AG20443 (cell line): ENCODE measurements around the gene ANKRD44.
A peak's percentile ranks its signal among the peaks of the same experiment; 100 is the strongest.

Source experiments
- DNase-seq: peaks from one replicate; pipeline ENCODE4 v3.0.0; 2012; ENCODE audit warnings: low spot score, mixed read lengths

Gene ANKRD44

DNA sequence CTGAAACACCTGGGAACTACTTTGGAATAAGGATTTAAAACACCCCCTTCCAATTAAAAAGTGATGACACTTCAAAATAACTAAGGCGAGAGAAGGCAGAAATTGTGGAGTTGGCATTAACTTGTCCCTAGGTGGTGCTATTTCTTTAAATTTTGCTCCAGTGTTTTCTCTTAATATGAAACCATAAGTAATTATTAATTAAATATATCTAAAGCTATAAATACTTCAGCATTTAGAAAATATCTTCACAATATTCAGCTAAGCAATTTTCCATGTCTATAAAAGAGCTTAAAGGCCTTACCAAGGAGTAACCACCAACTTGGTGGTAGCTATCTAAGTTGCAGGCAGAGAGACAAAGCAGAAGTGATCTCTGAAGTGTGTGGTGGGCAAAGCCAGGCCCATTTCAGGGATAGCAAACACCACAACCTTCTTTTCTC is 197.3 kb downstream of the ANKRD44 start:
- peak; percentile 52 for DNase-seq

DNA sequence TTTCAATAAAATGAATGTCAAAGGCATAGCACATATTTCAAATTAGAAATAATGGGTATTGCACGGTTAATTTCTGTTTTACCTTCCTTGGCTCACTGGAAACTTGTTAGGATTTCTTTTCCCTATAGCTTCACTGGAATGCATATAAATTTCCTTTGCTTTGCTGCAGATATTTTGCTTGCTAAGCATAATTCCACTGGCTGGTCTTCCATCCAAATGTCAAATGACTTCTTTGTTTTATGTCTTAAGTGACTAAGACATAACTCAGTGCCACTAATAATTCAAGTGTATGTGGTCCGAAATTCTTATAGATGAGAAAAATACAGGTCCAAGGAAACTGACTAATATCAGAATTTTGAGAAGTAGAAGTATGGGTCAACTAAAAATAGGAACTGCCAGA is 201.3 kb downstream of the ANKRD44 start:
- DNase-seq: no peak

DNA sequence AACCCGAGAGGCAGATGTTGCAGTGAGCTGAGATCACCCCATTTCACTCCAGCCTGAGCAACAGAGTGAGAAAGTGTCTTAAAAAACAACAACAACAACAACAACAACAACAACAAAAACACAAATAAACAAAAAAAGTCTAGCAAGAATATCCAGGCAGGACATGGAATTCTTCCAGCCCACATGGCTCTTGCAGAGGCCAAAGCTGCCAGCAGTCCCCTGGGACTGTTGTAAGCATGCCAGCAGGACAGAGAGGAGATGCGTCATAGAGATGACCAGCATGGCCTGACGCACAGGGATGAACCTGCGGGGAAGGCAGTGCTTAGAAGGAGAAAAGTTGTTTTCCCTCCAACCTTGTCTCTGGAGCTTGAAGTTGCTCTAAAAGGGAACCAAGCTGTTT is 201.8 kb downstream of the ANKRD44 start:
- peak; percentile 87 for DNase-seq

DNA sequence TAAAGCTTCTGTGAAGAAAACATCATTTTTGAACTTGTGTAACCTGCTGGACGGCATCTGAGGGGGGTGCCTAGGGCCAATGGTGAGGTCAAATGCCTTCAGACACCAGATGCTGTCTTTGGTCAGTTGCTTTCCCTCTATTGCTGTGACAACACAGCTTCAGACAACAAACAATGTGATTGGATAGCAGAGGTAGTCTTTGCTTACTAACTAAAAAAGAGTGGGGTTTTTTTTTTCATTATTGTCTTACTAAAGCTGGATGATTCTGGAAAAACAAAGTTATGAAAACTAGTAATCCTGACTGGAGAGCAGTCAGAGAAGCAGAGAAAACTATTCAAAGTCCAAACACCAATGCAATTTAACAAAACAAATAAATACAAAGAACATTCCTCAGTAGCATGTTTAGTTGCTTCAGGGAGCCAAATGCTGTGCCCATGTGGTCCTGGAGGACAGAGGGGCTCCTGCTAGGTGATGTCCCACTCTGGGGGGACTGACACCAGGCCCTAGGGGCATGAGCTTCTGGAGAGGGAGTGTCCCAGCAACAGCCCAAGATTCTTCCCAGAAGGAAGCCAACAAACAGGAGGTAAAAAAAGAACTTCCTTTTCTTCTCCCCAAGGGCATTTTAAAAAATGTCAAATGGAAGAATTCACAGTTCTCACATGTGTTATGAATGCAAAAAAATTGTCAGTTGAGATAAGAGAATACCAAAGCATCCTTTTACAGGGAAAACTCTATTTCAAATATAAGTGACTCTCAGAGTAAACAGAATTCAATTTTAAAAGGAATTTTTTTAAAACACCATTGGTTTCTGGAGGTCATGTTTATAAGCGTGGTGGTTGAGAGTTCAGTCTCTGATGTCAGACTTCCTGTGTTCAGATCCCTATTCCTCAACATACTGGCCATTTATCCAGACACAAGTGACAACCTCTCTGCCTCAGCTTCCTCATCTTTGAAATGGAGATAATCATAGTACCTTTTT is 203.0 kb downstream of the ANKRD44 start:
- peak; percentile 65 for DNase-seq

DNA sequence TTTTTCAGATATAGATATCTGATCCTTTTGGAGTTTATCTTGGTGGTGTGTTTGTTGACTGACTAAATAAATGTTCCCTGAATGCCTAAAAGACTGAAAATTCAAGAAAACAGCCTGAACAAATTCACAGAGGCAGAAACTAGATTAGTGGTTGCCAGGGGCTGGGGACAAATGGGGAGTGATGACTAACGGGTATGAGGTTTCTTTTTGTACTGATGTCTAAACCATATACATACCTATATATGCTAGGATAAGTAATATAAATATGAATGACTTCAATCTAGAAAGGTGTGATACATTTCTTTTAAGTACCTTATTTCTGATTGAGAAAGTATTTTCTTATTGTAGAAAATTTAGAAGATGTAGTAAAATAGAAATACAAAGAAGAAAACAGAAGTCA is 207.2 kb downstream of the ANKRD44 start:
- DNase-seq: no peak

DNA sequence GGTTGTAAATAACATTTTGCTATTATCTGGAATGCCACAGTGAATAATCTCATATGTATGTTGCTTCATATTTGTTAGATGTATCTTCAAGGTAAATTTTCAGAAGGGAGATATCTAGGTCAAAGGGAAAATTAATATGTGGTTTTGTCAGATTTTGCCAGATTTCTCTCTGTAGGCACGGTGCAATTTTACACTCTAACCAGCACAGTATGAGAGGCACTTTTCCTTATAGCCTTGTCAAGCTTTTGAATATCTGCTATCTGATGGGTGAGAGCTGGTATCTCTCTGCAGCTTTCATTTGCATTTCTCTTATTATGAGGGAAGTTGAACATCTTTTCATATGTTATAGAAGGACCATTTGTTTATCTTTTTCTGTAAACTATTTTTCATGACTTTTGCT is 208.3 kb downstream of the ANKRD44 start:
- no peak for DNase-seq

DNA sequence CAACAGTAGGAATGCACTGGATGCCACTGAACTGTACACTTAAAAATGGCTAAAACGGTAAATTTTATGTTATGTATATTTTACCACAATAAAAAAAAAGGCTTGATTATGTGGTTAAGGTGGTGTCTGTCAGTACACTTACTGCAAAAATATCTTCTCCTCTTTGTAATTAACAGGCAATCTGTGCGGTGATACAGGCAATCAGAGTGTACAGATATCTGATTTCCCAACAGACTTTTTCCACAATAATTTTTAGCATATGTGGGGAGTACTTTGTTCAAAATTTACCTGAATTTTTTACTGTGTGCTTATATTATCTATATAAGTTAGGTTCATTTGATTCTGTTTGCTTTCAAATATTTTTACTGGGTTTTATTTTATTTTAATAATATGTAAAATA is 209.1 kb downstream of the ANKRD44 start:
- no peak for DNase-seq

DNA sequence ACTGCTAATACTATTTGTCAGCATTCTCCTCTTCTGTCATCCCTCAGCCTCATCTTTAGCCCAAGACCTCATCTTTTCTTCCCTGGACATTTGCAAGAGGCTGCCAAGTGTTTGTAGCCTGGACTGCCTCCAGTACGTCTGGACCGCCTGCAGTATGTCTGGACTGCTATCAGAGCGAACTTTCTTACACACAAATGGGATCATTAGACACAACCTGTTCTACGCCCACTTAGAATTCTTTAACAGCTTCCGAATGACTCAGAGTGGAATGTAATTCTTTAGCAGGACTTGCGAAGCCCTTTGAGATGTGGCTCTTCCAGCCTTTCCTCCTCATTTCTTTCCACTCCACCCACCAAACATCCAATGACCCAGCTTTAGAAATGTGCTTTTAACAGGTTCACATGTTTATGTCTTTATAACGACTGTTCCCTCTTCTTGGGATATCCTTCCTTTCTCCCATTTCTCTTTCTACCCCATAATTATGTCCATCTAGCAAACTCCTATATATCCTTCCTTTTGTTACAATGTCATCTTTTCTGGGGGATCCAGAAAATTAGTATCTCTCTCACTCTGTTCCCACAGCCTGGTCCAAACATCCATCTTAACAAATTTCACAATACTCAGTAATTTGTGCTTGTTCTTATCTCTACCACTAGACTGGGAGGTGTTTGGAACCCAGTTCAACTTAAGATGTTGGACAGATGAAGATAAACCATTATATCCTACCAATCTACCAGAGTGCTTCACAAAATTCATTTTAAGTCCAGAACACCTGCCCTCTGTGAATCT is 212.8 kb downstream of the ANKRD44 start:
- DNase-seq: no peak

DNA sequence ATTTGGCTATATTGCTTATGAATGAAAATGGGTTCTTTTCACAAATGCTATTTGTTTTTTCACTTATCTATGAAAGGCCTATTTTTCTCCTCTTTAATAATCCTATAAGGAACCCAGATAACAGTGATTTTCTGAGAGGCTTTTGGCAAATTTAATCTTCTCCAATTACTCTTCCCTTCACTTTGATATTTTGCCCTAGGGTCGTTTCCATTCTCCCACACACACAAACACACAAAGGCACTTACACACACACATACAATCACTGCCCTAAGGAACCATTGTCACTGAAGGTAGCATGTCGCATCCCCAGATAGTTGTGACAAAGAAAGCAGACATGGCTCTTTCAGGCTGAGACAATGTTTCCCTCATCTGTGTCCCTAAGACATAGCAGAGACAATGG is 213.9 kb downstream of the ANKRD44 start:
- DNase-seq: no peak

DNA sequence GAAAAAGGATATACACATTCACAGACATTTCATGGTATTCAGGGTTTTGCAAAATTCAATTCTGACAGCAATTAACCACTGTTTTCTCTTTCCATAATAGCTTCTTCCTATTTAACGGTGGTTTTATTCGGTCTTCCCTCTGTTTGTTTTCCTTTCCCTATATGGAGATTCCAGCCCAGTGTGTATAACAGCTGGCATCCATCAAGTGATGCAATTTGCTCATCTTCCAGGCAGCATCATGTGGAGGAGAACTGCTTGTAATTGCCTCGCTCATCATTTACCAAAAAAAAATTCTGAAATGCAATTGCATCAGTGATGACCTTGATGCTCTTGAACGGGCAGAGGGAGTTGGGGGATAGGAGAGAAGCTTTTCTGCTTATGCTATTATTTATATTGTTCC is 218.1 kb downstream of the ANKRD44 start:
- peak; percentile 63 for DNase-seq

DNA sequence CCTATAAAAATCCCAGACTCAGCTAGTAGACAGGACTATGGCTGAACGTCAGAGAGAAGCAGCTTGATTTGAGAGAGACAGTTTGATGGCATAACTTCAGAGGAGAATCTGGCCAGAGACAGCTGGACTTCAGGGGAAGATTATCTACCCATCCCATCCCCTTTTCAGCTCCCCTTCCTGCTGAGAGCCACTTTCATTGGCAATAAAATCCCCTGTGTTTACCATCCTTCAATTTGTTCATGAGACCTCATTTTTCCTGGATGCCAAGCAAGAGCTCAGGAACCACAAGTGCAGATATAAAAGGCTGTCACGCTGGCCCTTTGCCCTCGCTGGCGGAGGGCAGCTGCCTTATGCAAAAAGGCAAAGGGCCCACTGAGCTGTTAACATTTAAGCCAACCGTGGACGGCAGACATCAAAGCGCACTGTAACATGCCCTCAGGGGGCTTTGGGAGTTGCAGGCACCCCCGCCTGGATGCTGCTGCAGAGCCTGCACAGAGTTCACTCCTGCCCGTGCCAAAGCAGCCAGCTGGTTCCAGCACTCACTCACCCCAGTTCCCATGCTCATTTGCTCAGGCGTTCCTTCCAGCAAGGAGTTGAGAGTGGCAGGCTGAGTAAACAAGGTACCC is 219.7 kb downstream of the ANKRD44 start:
- no peak for DNase-seq

DNA sequence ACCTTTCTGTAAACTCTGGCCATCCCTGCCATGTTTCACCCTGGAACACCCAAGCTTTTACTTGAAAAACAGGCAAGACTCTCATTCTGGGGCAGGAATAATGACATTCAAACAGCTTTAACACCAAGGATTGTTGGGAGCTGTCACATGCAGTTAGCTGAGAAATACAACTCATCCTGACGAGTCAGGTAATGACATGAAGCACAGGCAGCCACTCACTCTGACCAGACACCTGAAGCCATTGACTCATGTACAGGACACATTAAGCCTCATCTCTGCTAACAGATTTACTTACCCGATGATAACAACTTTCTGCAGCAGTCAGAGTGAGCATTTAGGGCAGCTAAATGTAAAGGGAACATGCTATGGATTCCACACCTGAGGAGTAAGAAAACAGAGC is 220.9 kb downstream of the ANKRD44 start:
- DNase-seq: no peak

DNA sequence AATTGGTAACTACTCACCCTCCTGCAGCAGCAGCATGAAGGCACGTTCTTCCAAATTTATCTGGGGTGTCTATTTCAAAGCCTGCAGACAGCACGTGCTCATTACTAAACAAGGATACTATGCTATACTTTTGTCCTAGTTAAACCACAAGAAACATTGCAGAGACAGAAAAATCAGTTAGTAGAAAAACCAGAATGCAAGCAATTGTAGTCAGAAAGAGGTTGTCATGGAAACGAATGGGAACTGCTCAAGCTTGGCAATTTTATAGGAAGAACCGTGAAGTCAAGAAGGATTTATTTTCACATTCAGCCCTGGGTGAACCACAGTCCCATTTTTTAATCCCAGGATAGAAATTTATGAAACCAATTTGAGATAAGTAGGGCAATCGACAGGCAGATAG is 221.9 kb downstream of the ANKRD44 start:
- DNase-seq: no peak

DNA sequence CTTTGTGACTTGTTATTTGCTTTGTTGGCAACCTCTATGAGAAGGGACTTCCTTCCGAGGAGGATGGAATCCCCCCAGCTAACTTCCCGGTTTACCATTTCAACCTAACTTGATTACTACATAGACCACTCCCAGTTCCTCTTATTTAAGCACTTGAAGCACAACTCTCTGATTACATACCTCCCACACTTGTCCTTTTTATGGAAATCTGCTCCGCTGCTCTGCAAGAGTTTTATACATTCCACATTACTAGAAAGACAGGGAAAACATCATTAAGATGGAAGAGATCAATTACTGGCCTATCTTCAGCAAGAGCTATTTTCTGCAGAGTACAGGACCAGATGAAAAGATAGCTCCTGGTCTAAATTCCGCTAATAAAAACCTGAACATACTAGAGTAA is 224.1 kb downstream of the ANKRD44 start:
- no peak for DNase-seq

DNA sequence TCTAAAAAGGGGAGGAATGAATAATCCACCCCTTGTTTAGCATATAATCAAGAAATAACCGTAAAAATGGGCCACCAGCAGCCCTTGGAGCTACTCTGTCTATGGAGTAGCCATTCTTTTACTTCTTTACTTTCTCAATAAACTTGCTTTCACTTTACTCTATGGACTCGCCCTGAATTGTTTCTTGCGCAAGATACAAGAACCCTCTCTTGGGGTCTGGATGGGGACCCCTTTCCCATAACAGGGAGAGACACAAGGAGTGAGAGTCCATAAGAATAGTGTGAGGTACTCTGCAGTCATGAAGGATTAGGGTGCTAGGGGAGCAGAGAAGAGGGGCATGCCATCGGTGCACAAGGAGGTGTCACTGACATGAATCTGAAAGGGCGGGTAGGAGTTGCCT is 224.9 kb downstream of the ANKRD44 start:
- DNase-seq: no peak

DNA sequence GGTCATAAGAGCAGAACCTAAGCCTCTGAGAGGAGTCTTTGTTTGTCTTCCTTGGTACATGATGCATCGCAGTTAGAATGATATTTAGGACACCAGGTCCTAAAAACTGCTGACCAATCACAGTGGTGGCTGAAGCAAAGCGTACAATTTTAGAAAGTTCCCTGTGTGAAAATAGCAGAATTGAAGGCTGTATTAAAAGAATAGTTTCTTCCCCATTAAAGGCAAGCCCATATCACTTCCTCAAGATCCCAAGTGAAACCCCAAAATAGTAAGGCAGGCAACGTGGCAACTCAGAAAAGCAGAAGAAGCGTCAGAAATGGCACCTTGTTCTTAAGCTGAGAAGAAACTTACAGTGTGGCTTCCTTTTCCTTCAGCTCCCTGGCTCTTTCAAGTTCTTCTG is 229.3 kb downstream of the ANKRD44 start:
- DNase-seq: no peak

DNA sequence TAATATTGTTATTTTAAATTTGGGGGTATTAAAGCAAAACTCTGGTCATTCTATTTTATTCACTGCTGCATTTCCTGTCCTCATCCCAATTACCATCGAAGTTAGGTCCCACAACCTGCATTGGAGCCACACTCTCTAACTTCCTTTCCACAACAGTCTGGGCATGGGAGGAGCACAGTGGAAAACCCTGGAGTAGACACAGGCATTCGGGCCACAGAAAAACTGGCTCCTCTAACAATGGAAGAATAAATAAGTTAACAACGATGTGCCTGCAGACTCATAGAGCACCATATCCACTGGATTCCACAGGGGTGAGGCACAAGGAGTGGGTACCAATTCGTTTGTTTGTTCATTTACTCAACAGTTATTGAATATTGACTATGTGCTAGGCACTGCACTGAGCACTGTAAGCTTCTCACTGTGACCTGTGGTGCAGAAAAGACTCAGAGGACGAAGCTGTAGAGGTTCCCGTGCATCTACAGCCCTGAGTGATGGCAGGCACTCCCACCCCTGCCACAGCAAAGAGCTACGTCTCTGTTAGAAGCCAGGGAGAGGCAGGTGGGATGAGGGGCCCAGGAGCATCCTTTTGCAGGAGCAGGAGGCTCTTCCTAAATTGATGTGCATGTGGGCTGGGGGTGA is 229.9 kb downstream of the ANKRD44 start:
- no peak for DNase-seq

DNA sequence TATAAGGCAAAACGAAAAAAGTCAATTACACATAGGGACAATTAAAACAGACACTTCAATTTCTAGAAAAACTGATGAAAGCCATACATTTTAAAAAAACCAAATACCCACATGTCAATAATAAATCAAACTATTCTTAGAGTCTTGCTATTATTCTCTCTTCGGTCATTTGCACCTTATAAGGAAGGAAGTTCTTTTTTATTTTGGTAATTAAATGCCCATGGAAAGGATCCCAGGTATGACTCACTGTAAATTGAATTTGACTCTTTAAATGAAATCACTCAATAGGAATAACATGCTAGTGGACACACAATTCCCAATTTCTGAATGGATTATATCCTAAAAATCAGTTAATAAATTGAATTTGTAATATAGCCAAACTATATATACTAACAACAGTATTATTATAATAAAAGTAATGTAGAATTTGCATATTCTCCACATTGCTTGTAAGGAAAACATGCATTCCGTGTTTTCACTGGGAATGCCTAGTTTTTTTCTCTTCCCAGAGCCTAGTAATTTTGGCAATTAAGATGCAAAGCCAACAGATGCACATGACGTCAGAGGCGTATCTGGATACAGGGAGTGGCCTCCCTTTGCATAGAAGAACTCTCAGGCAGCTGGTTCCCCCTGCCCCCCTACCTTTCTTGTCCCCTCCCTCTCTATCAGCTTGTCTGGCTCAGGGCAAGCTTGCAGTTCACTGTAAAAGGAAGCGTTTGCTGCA is 230.6 kb downstream of the ANKRD44 start:
- no peak for DNase-seq

DNA sequence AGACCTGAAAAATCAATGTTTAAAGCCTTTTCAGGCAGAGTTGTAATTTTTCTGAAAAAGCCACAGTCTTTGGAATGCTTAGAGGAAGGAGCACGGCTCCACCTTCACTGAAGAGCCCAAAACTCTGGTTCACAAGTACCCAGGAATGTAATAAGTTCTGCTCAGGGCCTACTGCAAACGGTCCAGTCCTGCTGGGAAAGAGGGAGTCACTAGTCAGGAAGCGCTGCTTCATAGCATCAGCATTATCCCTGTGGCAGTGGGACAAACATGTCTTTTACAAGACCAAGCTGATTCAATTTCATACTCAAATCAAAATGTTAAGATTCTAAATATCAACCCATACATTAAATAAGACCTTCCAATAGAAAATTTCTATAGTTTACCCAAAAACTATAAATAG is 231.2 kb downstream of the ANKRD44 start:
- peak; percentile 45 for DNase-seq

DNA sequence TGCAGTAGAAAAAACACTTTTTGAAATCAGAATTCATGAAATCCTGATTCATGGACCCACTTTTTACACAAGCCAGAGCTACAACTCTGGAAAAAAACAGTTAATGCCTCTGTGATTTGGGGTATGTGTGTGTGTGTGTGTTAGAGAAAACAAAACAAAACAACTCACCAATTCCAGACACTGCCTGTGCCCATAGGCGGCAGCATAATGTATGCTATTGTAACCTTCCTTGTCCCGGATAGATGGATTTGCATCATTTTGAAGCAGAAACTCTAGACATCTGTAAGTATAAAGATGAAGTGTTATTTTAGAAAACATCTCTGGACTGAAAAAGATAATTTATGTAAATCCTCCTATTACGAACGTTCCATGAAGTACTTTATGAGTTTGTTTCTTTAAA is 232.0 kb downstream of the ANKRD44 start:
- no peak for DNase-seq

DNA sequence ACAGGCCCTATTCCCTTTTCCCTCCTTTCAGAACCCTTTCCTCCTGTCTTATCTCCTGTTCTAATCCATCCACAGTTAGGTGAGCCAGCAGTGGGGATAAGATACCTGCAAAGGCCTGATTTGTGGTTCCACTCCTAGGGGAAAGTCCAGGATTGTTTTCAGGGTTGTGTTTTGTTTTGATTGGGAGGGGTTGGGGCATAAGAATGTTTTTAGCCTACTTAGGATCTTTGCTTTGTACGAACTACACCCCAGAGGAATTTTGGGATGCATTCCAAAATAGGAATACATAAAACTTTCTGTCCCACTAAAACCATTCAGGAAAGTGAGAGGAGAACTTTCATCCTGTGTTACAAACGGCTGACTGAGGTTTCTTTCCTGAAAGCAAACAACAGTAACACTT is 233.2 kb downstream of the ANKRD44 start:
- DNase-seq: no peak

DNA sequence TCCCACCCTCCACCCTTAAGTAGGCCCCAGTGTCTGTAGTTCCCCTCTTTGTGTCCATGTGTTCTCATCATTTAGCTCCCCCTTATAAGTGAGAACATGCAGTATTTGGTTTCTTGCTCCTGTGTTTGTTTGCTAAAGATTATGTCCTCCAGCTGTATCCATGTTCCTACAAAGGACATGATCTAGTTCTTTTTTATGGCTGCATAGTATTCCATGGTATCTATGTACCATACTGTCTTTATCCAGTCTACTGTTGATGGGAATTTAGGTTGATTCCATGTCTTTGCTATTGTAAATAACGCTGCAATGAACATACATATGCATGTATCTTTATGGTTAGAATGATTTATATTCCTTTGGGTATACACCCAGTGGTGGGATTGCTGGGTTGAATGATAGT is 233.9 kb downstream of the ANKRD44 start:
- DNase-seq: no peak
